Hematopoietic multipotent progenitor cell treated with erythropoietin and hydrocortisone succinate and interleukin-3 and kit ligand, for 17 days (in vitro differentiated cells): Measurements from ENCODE around the gene CARS2.
"Not testable (repeated sequence)": the region's sequence is repeated elsewhere in the genome, so short reads cannot be mapped to it uniquely, and the experiment has no call there.

Experiments used
- DNase-seq: peaks from one replicate; pipeline ENCODE4 v3.0.0-alpha.2; 2015; ENCODE audit warnings: low spot score

The CARS2 gene

DNA sequence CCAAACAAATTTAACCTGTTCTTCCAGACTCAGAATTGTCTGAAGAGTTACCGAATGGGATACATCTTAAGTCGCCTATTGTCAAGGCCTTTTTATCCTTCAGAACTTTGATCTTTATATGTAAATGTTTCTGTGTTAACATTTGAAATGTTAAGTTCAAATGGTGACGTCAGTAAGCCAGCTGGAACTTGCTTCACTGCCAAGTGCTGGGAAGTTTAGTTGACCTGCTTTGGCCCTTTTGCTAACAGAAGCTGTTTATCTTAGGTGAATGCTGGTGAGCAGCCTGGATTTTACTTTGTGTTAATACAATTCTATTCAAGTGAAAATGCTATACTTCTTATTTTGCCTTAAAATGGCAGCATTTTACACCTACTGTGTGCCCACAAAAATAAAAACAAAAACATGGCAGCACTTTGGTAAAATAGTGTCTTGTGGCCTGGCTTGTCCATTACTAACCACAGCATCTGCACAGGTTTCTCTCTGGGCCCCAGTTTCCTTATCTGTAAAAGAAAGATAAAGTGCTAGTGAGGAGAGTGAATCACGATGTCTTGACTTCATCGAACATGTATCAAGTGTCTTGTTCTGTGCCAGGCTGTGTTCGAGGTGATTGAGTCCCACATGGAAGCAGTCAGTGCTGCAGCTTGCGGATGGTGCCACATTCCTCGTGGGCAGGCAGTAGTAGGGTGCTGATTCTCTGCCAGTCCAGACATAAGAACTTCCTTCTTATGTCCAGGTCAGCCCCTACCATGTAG is 88.4 kb downstream of the CARS2 start:
- no peak for DNase-seq

DNA sequence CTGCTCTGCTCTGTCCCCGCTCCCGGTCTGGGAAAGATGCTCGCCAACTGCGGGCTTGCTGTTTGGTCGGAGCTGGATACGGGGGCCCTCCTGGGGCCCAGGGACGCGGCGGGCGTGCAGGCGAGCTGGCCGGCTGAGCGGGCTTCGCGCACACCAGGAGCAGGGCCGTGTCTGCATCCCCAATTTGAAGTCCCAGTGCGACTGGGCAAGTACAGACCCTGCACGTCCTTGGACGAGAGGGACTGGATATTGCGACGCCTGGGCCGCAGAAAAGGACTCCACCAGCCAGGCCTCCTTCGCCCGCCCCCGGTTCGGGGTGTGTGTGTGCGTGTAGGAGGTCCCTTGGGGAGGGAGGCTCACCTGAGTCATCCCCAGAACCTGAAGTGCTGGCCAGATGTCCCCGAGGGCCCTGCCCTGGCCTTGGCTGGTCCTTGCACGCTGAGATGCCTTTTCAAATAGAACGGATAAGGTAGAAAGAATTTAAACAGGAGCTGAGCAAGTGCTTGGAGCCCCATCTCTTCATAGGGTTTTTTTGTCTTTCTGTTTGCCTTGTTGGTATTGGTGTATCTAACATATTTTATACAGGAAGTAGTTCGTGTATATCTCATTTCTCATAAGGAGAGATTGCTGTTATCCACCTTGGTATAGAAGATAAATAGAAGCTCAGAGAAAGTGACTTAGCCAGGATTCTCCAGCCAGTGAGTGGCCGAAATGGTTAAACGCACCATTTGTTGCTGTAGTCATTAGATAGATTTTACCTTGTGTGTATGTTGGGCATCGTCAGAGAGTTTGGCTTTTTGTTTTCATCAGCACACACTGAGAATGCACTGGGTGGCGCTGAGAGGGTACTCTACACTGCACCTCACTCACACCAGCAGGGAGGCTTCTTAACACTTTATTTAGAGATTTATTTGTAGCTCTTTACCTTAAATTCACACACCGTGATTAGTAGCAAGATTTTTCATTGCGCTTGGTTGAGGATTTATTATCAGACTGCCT is 89.5 kb downstream of the CARS2 start:
- no peak for DNase-seq

DNA sequence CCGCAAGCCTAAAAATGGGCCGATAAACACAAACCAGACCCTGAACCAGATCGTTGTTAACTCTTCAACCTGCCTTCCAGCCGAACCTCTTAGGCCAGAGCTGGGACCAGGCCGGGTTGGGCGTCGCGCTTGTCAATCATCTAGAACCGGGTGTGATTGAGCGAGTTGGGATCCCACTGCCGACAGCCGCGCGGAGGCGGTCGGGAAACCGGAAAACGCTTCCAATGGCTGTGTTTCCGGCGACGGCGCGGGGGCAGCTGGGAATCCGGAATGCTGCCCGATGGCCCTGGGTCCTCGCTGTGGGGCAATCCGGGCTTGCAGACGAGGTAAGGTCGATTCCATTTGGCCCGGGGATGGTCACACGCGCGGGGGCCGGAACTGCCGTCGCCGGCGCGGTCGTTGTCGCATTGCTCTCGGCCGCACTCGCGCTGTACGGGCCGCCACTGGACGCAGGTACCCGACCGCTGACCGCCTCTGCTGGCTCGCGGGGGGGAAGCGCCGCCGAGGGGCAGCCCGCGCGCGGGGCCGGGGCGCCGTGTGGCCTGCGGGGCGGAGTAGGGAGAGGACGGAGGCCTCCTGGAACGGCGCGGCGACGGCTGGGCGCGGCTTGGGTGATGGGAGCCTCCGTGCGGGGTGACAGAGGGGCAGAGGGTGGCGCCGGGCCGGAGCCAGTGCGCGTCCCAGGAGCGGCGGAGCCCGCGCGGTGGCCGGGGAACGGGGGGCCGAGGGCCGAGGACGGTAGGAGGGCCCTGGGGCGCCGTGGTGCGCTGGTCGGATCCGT is 90.4 kb downstream of the CARS2 start, which contains the start of gene NAXD:
NAXD (plus strand) TSS at position 224 of the 781 bp plus-strand sequence; CDS start at position 281, 57 bp downstream.
- DNase-seq = peak; percentile 74

DNA sequence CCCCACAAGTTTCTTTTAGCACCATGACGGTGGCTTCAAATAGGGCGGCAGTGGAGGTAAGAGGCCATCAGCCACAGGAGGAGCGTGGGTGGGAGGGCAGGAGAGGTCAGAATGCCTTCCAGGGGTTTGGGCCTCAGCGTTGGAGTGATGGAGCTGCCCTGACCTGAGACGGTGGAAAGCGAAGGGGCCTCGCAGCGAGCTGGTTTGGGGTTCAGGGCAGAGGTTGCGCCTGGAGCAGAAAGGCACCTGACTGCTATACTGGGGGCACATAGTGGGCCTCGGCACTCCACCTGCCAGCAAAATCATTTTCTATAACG is 91.0 kb downstream of the CARS2 start:
- DNase-seq = no peak

DNA sequence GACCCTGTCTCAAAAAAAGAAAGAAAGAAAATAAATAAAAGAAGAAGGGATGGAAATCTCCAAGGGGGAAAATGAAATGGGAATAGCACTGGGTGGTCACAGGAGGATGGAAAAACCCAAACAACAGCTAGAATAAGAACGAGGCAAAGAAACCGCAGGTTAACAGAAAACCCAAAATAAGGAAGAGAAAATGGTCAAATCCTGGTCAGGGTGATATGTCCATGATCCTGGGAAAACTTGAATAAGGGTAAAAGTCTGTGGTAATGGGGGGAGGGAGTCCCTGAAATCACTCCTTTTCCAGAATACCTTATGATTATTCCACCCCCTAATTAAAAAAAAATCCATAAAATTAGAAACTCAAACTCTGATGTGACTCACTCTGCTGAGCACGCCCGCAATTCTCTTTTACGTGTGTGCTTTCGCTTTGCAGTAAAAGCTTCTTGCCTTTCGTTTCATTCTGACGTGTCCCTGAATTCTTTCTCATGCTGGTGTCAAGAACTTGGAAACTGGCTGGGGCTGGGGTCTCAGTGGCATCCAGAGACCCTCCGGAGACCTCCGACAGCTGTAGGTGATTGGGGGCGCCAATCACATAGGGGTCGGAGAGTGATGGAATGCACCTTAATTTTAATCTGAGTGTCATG is 94.8 kb downstream of the CARS2 start:
- no peak for DNase-seq

DNA sequence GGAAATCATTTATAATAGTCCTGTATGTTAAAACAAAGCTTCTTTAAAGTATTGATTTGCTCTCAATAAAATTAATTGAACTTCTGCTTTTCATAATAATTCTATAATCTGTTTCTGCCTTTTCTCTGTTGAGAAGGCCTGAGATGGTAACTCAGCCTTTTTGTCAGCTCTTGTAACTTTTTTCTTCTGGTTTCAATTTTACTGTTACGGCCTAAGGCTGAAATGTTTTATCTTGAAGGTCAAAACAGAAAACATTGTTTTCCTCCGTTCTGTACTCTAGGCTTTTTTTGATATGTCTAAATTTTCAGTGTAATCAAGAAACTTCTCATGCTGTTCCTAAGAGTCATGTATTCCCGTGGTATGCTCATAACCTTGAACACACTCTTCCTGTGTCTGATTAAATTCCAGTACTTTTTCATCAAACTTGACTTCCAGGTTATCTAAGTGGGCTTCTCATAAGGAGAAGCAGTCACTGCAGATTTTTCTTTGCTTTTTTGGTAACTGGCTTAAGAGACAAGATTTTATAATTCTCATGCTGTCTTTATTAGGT is 98.2 kb downstream of the CARS2 start:
- no peak for DNase-seq

DNA sequence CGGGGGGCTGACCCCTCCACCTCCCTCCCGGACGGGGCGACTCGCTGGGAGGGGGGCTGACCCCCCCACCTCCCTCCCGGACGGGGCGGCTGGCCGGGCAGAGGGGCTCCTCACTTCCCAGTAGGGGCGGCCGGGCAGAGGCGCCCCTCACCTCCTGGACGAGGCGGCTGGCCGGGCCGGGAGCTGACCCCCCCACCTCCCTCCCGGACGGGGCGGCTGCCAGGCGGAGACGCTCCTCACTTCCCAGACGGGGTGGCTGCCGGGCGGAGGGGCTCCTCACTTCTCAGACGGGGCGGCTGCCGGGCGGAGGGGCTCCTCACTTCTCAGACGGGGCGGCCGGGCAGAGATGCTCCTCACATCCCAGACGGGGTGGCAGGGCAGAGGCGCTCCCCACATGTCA is 99.6 kb downstream of the CARS2 start:
- DNase-seq = not testable (repeated sequence)

DNA sequence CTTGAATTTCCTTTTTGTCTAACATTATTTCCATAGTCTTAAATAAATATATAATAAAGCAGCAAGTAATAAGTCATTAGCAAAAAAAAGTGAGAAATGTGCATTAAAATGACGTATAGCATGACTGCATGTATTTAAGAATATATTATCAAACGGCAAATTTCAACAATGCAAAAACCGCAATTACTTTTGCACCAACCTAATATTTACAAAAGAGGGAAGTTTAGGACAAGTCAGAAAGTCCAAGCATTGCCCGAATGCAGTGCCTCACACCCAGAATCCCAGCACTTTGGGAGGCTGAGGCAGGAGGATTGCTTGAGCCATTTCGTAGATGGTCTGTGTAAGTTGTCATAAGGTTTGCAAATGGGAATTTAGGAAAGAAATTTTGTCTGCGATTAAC is 100.8 kb downstream of the CARS2 start:
- no peak for DNase-seq

DNA sequence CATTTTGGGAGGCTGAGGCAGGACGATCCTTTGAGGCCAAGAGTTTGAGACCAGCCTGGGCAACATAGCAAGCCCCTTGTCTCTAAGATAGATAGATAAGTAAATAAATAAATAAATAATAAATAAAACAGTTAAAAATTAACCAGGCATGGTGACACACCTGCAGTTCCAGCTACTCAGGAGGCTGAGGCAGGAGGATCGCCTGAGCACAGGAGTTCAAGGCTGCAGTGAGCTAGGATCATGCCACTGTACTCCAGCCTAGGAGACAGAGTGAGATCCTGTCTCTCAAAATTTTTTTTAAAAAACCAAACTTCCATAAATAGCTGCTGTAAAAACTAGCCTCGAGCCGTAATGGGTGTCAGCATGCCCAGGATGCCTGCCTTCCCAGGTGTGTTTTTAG is 104.9 kb downstream of the CARS2 start:
- no peak for DNase-seq

DNA sequence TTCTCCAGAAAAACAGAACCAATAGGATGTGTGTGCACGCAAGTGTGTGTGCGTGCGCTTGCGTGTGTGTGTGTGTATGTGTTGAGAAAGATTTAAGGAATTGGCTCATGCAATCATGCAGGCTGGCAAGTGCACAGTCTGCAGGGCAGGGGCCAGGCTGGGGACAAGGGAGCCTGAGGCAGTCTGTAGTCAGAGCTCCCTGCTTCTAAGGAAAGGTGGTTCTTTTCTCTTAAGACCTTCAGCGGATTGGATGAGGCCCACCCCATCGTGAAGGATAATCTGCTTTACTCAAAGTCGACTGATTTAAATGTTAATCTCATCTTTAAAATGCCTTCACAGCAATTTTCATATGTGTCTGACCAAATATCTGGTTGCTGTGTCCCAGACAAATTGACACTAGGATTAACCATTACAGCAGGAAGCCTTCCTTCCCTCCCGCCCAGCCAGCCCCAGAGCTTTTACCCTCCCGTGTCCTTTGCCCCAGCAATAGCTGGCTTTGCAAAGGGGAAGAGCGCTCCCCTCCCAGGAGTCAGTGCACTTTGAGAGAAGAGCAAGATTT is 105.6 kb downstream of the CARS2 start:
- no peak for DNase-seq

DNA sequence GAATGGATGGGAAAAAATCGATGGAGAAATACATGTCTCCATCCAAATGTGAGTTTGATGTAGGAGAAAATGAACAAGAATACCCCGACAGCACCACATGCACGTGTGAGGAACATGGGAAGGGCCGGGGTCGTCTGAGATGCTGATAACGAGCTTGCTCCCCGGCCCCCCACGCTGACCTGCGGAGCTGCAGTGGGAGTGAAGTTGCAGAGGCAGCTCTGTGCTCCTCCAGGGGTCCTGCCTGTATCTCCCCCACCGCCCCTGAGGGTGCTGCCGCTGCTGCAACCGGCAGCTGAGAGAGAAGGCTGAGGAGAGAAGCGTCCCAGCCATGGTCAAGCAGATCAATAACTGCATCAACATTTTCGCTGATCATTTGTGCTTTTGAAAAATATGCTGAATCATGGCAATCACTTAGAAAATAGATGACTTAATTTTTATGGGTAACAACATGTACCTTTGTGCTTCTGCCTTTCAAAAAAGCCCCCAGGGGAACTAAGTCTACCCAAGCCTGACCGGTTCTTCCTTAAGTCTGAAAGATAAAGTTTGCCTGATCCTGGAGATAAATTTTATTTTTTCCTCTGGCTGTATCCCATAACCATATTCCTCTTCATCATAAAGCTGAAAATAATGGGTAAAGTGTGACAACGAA is 108.8 kb downstream of the CARS2 start:
- no peak for DNase-seq

DNA sequence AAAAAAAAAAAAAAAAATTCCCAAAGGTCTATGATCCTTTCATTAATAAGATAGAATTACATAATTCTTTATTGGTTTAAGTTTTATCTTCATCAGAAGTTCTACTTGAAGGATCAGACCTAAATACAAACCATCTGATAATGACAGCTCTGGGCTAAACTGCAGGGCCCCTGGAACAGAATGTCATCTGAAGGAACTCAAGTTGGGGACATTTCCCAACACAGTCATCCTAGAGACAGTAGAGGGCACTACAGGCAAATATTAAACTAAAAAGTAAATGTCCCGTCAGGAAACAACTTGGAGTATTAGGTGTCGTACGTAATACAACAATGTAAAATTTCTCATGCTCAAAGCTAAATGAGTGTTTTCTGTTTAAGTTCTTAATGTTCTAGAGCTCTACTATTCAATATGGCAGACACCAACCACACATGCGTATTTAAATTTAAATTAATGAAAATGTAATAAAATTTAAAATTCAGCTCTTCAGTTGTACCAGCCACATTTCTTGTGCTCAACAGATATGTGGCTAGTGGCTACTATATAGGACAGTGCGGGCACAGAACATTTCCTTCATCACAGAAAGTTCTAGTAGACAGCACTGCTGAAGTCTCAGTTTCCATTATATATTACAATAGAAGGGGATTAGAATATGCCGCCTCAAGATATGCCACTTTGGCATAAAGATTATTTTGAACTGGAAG is 112.3 kb downstream of the CARS2 start:
- peak; percentile 58 for DNase-seq

DNA sequence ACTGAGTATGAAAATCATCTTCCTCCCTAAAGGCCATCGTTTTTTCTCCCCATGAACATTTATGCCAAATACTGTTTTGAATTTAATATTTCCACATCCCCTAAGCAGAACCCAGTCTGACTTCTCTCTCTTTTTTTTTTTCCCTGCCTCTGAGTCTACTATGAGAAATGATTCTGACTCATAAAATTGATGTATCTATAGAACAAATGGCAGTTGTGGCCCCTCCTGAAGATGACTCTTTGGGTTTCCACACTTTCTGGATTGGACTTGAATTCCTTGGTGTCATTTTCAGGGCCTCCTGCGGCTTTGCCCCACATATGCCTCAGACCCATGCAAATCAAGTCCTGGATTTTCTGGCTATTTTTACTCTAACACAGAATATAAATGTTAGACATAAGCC is 113.3 kb downstream of the CARS2 start:
- DNase-seq = no peak
